WTC11 (cell line): ENCODE results near the gene MOB3A. TPM values are rescaled to one million over a fixed set of nuclear protein-coding genes. Genes with fewer than 3 reads are reported as not detected.

Source experiments
- ATAC-seq: fragments of 200-7000 bp; cut with Tn5 transposase; 2 replicates; pipeline ENCODE4 v1.10.0; 2021; ENCODE audit warnings: mild to moderate bottlenecking, moderate library complexity
- CTCF ChIA-PET: fragments of 300-600 bp; sonication (Branson Sonifier 250); formaldehyde crosslinking; loops from one replicate; lab custom pipeline; 2021; ENCODE audit warnings: antibody characterized with exemption; lab: Charles Lee
- POLR2A ChIA-PET: fragments of 350-600 bp; sonication (Branson Sonifier 250); formaldehyde crosslinking; loops from one replicate; lab custom pipeline; 2021; ENCODE audit warnings: antibody characterized with exemption; lab: Charles Lee
- DNase-seq: peaks from one replicate; pipeline ENCODE4 v3.0.0; 2021; ENCODE audit warnings: low spot score
- H3K27ac Mint-ChIP-seq: 2 replicates; pipeline ENCODE4 v1.8.0; 2021; ENCODE audit warnings: mixed read lengths
- H3K27me3 Mint-ChIP-seq: 2 replicates; pipeline ENCODE4 v1.8.0; 2021; ENCODE audit warnings: low read depth, mild to moderate bottlenecking, moderate library complexity, mixed read lengths
- H3K36me3 Mint-ChIP-seq: 2 replicates; pipeline ENCODE4 v1.8.0; 2021; ENCODE audit warnings: mixed read lengths
- H3K4me1 Mint-ChIP-seq: 2 replicates; pipeline ENCODE4 v1.8.0; 2022; ENCODE audit warnings: mixed read lengths
- H3K4me3 Mint-ChIP-seq: 2 replicates; pipeline ENCODE4 v1.8.0; 2021; ENCODE audit warnings: mild to moderate bottlenecking, moderate library complexity, mixed read lengths
- H3K9me3 Mint-ChIP-seq: 2 replicates; pipeline ENCODE4 v1.8.0; 2021; ENCODE audit warnings: mixed read lengths
- ELF4 ChIP-seq: sonication (generic); formaldehyde crosslinking; IDR thresholded peaks from 2 replicates; pipeline ENCODE4 v1.8.1; 2022; ENCODE audit warnings: low read depth, mild to moderate bottlenecking, moderate library complexity, missing genetic modification reagents
- ETV6 ChIP-seq: sonication (generic); formaldehyde crosslinking; IDR thresholded peaks from 2 replicates; pipeline ENCODE4 v1.8.1; 2022; ENCODE audit warnings: mild to moderate bottlenecking, missing genetic modification reagents
- FOXP1 ChIP-seq: sonication (generic); formaldehyde crosslinking; IDR thresholded peaks from 2 replicates; pipeline ENCODE4 v1.8.0; 2022; ENCODE audit warnings: missing genetic modification reagents, mild to moderate bottlenecking, moderate library complexity, borderline replicate concordance
- GRHL2 ChIP-seq: fragments of 250-450 bp; sonication (Bioruptor Pico); IDR thresholded peaks from 2 replicates; pipeline ENCODE4 v1.8.0; 2022; ENCODE audit warnings: mild to moderate bottlenecking, moderate library complexity; ENCODE audit not compliant: insufficient replicate concordance, severe bottlenecking
- HMGA2 ChIP-seq: fragments of 250-450 bp; sonication (Bioruptor Pico); IDR thresholded peaks from 2 replicates; pipeline ENCODE4 v1.4.0; 2021; ENCODE audit warnings: mild to moderate bottlenecking, moderate library complexity
- HMGXB4 ChIP-seq: sonication (generic); formaldehyde crosslinking; IDR thresholded peaks from 2 replicates; pipeline ENCODE4 v1.8.1; 2023; ENCODE audit warnings: mild to moderate bottlenecking, moderate library complexity, missing genetic modification reagents
- KAT7 ChIP-seq: sonication (generic); formaldehyde crosslinking; IDR thresholded peaks from 2 replicates; pipeline ENCODE4 v1.8.1; 2023; ENCODE audit warnings: missing genetic modification reagents, mild to moderate bottlenecking, borderline replicate concordance
- MAX ChIP-seq: sonication (generic); formaldehyde crosslinking; IDR thresholded peaks from 2 replicates; pipeline ENCODE4 v1.8.0; 2022; ENCODE audit warnings: mild to moderate bottlenecking, missing genetic modification reagents
- ZNF219 ChIP-seq: sonication (generic); formaldehyde crosslinking; IDR thresholded peaks from 2 replicates; pipeline ENCODE4 v1.8.0; 2023; ENCODE audit warnings: missing genetic modification reagents, mild to moderate bottlenecking, borderline replicate concordance
- ZNF232 ChIP-seq: sonication (generic); formaldehyde crosslinking; IDR thresholded peaks from 2 replicates; pipeline ENCODE4 v1.8.0; 2022; ENCODE audit warnings: mild to moderate bottlenecking, missing genetic modification reagents
- ZNF423 ChIP-seq: fragments of 250-450 bp; sonication (Bioruptor Pico); IDR thresholded peaks from 2 replicates; pipeline ENCODE4 v2.1.2; 2022; ENCODE audit warnings: mild to moderate bottlenecking, moderate library complexity
- ZNF512 ChIP-seq: sonication (generic); formaldehyde crosslinking; IDR thresholded peaks from 2 replicates; pipeline ENCODE4 v1.8.1; 2022; ENCODE audit warnings: missing genetic modification reagents, borderline replicate concordance
- total RNA-seq: library from RNA; stranded (reverse); gene quantifications from 3 replicates; pipeline ENCODE4 v1.2.3, GENCODE V29; 2021
- TF ChIP-seq, protein P1 (sequence below): fragments of 200-600 bp; IDR thresholded peaks from 2 replicates; pipeline ENCODE4 v1.8.0; 2022; ENCODE audit warnings: antibody characterized with exemption
- TF ChIP-seq, protein P2 (sequence below): sonication (generic); formaldehyde crosslinking; IDR thresholded peaks from 2 replicates; pipeline ENCODE4 v1.8.0; 2022; ENCODE audit warnings: mild to moderate bottlenecking, missing genetic modification reagents
- TF ChIP-seq, protein P3 (sequence below): sonication (generic); formaldehyde crosslinking; IDR thresholded peaks from 2 replicates; pipeline ENCODE4 v1.8.1; 2023; ENCODE audit warnings: mild to moderate bottlenecking, missing genetic modification reagents

MOB3A gene
- total RNA-seq, 1 experiment from 2014 or later, result 8.1 TPM

DNA sequence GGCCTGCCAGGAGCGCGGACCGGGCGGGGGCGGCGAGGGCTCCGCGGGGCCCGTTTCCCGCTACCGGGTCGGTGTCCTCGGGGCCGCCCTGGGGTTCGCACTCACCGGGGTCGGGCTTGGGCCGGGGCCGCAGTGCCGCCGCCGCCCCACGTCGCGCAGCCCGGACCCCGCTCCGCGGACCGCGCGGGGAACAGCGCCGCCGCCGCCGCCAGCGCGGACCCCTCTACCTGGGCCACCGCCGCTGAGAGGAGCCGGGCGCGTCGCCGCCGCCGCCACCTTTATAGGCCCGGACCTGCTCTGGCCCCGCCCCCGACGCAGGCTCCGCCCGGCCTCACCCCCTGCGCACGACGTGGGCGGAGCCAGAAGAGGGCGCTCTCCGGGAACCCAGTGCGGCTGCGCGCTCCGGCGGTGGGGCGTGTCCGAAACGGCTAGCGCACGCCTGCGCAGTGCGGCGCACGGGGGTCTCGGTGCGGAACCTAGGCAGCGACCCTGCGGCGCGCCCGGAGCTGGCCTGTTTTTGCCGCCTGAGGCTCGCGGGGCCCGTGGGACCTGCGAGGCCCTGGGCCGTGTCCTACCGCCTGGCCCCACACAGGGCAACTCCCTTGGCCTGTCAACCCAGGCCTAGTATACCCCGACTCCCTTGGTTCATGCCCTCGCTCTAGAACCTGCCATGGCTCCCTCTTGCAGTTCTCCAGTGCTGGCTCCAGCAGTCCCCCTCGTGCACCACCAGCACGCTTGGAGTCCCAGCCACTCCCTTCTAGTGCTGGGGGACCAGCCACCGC lies 44.9 kb downstream of the MOB3A start, which contains the start of gene MKNK2 (continued):
- TF ChIP-seq, protein P1, sequence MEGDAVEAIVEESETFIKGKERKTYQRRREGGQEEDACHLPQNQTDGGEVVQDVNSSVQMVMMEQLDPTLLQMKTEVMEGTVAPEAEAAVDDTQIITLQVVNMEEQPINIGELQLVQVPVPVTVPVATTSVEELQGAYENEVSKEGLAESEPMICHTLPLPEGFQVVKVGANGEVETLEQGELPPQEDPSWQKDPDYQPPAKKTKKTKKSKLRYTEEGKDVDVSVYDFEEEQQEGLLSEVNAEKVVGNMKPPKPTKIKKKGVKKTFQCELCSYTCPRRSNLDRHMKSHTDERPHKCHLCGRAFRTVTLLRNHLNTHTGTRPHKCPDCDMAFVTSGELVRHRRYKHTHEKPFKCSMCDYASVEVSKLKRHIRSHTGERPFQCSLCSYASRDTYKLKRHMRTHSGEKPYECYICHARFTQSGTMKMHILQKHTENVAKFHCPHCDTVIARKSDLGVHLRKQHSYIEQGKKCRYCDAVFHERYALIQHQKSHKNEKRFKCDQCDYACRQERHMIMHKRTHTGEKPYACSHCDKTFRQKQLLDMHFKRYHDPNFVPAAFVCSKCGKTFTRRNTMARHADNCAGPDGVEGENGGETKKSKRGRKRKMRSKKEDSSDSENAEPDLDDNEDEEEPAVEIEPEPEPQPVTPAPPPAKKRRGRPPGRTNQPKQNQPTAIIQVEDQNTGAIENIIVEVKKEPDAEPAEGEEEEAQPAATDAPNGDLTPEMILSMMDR, result peak; percentile 56
- TF ChIP-seq HMGXB4 (CRISPR knock-in tag), result peak; percentile 46; the same call in 1 of the 2 replicates
- TF ChIP-seq, all 79 proteins: peak for 21

DNA sequence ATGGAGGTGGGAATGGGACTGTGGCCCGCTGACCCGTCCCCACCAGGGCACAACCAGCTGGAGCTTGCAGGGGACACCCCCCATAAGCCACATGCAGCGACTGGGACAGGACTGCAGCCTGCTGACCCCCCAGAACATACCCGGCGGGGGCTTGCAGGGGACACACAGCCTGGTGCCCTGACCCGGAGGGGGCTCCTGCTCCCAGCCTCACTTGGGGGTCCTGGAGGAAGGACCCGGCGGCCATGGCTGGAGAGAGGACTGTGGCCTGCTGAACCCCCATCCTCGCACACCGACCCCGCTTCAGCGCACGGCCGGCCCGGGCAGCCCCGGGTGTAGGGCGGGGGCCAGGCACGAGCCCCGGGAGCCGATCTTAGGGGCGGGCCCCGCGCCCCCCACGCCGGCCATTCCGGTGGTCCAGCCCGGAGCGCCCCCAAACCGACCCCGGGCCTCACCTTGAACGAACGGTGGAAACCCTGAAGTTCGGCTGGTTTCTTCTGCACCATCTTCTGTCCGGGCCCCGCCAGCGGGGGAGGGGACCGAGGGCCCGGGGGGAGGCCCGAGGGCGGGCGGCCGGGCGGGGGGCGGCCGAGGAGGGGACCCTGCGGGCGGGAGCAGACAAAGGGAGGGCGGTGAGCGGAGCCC lies 45.7 kb downstream of the MOB3A start:
- POLR2A ChIA-PET, result no interaction called here
- H3K4me1 Mint-ChIP-seq, result peaks cover 8% of the 10 kb centered on the region
- TF ChIP-seq ELF4 (CRISPR knock-in tag) (no peak), ZNF232 (CRISPR knock-in tag) (no peak), FOXP1 (CRISPR knock-in tag) (0 out of 2 replicates have a peak, but pooled peaks have one; percentile 27), KAT7 (peak; percentile 45; the same call in 1 of the 2 replicates), HMGA2 (CRISPR knock-in tag) (no peak), HMGXB4 (CRISPR knock-in tag) (peak; percentile 66; the same call in 1 of the 2 replicates), ETV6 (CRISPR knock-in tag) (no peak)
- no peak overlapping the region for H3K27ac Mint-ChIP-seq
- CTCF ChIA-PET, result interaction anchor here (1.0 to 1.1 kb wide), 3 partner anchors 8 to 31 kb away, joined by 3 to 6 read pairs (median 4); no protein-coding TSS in a partner anchor
- ATAC-seq (no peak), DNase-seq (no peak)
- no peaks in the 10 kb centered on the region for H3K27me3 Mint-ChIP-seq
- H3K36me3 Mint-ChIP-seq, result no peaks in the 10 kb centered on the region
- H3K4me3 Mint-ChIP-seq, result peak overlapping the region; percentile 70
- no peaks in the 10 kb centered on the region for H3K9me3 Mint-ChIP-seq

DNA sequence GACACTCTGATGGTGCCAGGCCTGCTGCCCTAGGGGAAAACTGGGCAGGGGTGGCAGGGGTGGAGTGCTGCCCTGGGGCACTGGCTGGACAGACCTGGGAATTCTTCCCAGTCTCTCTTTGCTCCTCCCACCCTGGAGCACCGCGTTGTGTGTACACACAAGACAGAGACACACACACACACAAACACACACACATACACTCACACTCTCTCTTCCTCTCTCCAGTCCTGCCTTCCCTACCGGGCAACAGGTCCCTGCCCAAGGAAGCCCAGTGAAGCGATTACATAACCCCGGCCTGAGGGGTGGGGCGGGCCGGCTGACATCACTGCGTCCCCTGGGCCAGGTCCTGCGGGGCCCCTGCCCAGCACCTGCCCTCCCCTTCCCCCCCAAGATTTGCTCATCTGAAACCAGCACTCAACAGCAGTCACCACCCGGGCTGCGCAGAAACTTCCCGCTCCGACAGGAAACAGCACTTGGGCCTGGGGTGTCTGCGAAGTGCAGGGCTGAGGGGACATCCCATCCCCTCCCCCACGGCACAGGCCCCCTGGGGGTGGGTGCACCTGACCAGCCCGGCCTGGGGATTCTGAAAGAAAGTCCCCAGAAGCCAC lies 46.3 kb downstream of the MOB3A start:
- POLR2A ChIA-PET, result no interaction called here
- H3K4me3 Mint-ChIP-seq, result peak overlapping the region; percentile 70
- TF ChIP-seq ZNF219 (CRISPR knock-in tag) (no peak), MAX (CRISPR knock-in tag) (0 out of 2 replicates have a peak, but pooled peaks have one; percentile 42), ZNF512 (CRISPR knock-in tag) (no peak), ETV6 (CRISPR knock-in tag) (peak; percentile 55; the same call in 1 of the 2 replicates), HMGXB4 (CRISPR knock-in tag) (peak; percentile 71; the same call in 1 of the 2 replicates), ZNF423 (peak; percentile 53; the same call in 1 of the 2 replicates), HMGA2 (CRISPR knock-in tag) (no peak), GRHL2 (CRISPR knock-in tag) (no peak)
- TF ChIP-seq, protein P2, sequence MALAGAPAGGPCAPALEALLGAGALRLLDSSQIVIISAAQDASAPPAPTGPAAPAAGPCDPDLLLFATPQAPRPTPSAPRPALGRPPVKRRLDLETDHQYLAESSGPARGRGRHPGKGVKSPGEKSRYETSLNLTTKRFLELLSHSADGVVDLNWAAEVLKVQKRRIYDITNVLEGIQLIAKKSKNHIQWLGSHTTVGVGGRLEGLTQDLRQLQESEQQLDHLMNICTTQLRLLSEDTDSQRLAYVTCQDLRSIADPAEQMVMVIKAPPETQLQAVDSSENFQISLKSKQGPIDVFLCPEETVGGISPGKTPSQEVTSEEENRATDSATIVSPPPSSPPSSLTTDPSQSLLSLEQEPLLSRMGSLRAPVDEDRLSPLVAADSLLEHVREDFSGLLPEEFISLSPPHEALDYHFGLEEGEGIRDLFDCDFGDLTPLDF (CRISPR knock-in tag), result no peak
- TF ChIP-seq, protein P3, sequence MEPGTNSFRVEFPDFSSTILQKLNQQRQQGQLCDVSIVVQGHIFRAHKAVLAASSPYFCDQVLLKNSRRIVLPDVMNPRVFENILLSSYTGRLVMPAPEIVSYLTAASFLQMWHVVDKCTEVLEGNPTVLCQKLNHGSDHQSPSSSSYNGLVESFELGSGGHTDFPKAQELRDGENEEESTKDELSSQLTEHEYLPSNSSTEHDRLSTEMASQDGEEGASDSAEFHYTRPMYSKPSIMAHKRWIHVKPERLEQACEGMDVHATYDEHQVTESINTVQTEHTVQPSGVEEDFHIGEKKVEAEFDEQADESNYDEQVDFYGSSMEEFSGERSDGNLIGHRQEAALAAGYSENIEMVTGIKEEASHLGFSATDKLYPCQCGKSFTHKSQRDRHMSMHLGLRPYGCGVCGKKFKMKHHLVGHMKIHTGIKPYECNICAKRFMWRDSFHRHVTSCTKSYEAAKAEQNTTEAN (CRISPR knock-in tag), result no peak

More for the DNA sequence above, 46.3 kb downstream of the MOB3A start:
- Mint-ChIP-seq H3K36me3 (no peaks in the 10 kb centered on the region), H3K4me1 (peaks cover 6% of the 10 kb centered on the region), H3K27me3 (no peaks in the 10 kb centered on the region), H3K27ac (no peak overlapping the region), H3K9me3 (no peaks in the 10 kb centered on the region)
- DNase-seq, result no peak
- ATAC-seq, result peak; percentile 5; the same call in 1 of the 2 replicates
- CTCF ChIA-PET, result interaction anchor here (1.0 kb wide), 2 partner anchors 8 to 11 kb away, joined by 3 to 4 read pairs; no protein-coding TSS in a partner anchor
